ENCODE data around the gene AKAP12. TPM values are rescaled to one million over a fixed set of nuclear protein-coding genes. Genes with fewer than 3 reads are reported as not detected.

The AKAP12 gene
- total and polyA plus RNA-seq, 2 experiments from 2014 or later = 66.5 to 84.9 TPM

DNA sequence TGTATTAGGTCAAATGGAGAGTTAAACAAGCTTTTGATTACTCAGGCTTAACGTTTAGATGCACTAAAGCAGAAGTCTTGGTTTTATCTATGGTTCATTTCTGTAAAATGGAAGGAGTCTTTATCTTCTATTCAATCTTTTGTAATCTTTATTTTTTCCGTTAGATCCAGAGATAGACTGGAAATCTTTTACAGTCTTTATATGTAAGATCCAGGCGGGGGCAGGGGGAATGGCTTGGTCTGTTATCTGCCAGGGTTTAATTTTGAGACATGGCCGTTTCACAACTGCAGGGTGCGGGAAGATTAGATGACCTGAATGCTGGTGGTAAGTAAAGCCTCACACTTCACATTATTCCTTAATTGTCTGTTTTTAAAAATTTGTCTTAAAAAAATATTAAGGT lies 3.7 kb downstream of the AKAP12 start:
- H3K36me3 ChIP-seq = no peaks in the 10 kb centered on the region
- H3K9me3 ChIP-seq (ENCODE audit: low read depth) = no peaks in the 10 kb centered on the region
- peaks cover 16% of the 10 kb centered on the region for H3K4me1 ChIP-seq (ENCODE audit: low read depth)
- no peak for DNase-seq (ENCODE audit: low read depth in 1 of 2, low spot score in 1 of 2)
- no peaks in the 10 kb centered on the region for H3K27me3 ChIP-seq
- no peak overlapping the region for H3K4me3 ChIP-seq
- no peak overlapping the region for H3K27ac ChIP-seq
- TF ChIP-seq, protein P1, sequence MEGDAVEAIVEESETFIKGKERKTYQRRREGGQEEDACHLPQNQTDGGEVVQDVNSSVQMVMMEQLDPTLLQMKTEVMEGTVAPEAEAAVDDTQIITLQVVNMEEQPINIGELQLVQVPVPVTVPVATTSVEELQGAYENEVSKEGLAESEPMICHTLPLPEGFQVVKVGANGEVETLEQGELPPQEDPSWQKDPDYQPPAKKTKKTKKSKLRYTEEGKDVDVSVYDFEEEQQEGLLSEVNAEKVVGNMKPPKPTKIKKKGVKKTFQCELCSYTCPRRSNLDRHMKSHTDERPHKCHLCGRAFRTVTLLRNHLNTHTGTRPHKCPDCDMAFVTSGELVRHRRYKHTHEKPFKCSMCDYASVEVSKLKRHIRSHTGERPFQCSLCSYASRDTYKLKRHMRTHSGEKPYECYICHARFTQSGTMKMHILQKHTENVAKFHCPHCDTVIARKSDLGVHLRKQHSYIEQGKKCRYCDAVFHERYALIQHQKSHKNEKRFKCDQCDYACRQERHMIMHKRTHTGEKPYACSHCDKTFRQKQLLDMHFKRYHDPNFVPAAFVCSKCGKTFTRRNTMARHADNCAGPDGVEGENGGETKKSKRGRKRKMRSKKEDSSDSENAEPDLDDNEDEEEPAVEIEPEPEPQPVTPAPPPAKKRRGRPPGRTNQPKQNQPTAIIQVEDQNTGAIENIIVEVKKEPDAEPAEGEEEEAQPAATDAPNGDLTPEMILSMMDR (IDR thresholded peaks at IDR 0.05; ENCODE audit: low read depth, low read length) = no peak

DNA sequence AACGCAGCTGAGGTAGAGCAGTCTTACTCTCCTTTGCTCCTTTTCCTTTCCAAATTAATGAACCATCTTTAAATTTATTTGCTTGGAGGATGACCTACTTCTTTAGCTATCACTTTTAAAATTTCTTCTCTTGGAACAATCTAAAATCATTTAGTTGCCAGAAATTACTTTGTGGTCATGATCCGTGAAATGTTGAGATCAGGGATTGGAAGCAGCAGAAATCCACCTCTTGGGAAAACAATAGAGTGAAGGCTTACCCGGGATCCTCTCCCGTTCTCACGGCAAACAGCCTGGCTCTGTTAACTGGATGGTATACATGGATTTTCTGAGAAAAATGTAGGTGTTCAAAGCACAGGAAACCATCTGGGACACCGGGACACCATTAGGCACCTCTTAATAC lies 7.7 kb downstream of the AKAP12 start:
- no peaks in the 10 kb centered on the region for H3K27me3 ChIP-seq
- TF ChIP-seq, protein P1 (IDR thresholded peaks at IDR 0.05; ENCODE audit: low read depth, low read length) = no peak
- H3K36me3 ChIP-seq = no peaks in the 10 kb centered on the region
- H3K9me3 ChIP-seq (ENCODE audit: low read depth) = no peaks in the 10 kb centered on the region
- H3K4me3 ChIP-seq = no peak overlapping the region
- H3K4me1 ChIP-seq (ENCODE audit: low read depth) = peaks cover 9% of the 10 kb centered on the region
- H3K27ac ChIP-seq = no peak overlapping the region
- DNase-seq (ENCODE audit: low read depth in 1 of 2, low spot score in 1 of 2) = no peak

DNA sequence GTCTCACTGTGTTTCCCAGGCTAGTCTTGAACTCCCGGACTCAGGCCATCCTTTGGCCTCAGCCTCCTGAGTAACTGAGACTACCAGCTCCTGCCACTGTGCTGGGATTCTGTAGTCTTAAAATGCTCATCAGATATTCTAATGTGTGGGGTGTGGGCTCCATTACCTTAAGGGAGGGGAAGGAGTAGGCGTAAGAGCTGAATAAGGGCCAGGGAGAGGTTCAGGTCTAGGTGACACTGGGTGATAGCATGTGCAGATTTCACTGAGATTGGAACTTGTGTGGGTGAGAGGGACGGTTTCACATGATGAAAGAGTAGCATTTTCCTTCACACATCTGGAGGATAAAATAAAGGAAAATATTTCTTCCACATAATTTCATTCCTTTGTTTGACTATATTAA lies 8.5 kb downstream of the AKAP12 start:
- Histone ChIP-seq H3K4me1 (ENCODE audit: low read depth) (peaks cover 6% of the 10 kb centered on the region), H3K9me3 (ENCODE audit: low read depth) (no peaks in the 10 kb centered on the region), H3K27ac (no peak overlapping the region), H3K36me3 (no peaks in the 10 kb centered on the region), H3K4me3 (no peak overlapping the region), H3K27me3 (no peaks in the 10 kb centered on the region)
- no peak for DNase-seq (ENCODE audit: low read depth in 1 of 2, low spot score in 1 of 2)
- TF ChIP-seq, protein P1 (IDR thresholded peaks at IDR 0.05; ENCODE audit: low read depth, low read length) = no peak

DNA sequence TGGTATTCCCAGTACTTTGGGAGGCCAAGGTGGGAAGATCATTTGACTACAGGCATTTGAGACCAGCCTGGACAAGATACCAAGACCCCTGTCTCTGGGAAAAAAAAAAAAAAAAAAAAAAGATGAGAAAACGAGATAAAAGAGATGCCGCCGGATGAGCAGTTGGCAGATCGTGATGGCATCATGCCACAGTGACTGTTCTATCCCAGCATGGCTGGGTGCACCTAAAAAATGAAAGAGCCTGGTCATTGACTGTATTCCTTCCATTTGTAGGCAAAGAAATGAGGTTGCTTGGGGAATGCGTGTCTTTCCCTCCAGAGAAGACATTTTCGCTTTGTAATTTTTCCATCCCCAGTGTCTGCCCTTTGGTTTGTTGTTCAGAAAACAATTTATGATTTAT lies 12.9 kb downstream of the AKAP12 start:
- DNase-seq (ENCODE audit: low read depth in 1 of 2, low spot score in 1 of 2) = no peak
- Histone ChIP-seq H3K4me3 (no peak overlapping the region), H3K4me1 (ENCODE audit: low read depth) (peaks cover 18% of the 10 kb centered on the region), H3K27me3 (no peaks in the 10 kb centered on the region), H3K9me3 (ENCODE audit: low read depth) (no peaks in the 10 kb centered on the region), H3K36me3 (no peaks in the 10 kb centered on the region), H3K27ac (no peak overlapping the region)
- TF ChIP-seq, protein P1 (IDR thresholded peaks at IDR 0.05; ENCODE audit: low read depth, low read length) = no peak

DNA sequence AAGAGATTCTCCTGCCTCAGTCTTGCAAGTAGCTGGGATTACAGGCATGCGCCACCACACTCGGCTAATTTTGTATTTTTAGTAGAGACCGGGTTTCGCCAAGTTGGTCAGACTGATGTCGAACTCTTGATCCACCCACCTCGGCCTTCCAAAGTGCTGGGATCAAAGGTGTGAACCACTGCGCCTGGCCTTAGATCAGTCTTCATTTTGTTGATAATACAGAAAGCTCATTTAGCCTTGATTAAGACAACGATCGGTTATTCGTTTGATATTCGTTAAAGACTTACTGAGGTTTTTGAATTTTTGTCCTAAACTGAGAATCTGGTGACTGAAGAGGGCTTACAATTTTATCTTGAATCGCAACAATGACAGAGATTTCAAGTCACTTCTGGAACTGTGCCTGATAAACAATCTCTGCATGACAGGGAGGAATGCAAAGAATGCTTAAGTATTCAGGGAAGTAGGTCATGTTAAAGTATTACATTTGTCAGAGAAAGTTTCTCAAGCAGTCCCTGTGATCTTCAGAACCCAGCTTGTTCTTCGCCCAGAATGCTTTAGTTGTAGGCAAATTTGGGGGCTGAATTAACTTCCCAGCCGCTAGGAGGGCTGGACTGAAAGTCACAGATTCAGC lies 14.8 kb downstream of the AKAP12 start:
- no peak overlapping the region for H3K4me3 ChIP-seq
- H3K27ac ChIP-seq = peak overlapping the region; percentile 95
- H3K9me3 ChIP-seq (ENCODE audit: low read depth) = no peaks in the 10 kb centered on the region
- DNase-seq (ENCODE audit: low read depth in 1 of 2, low spot score in 1 of 2) = peak; percentile 54 to 75
- no peaks in the 10 kb centered on the region for H3K27me3 ChIP-seq
- H3K4me1 ChIP-seq (ENCODE audit: low read depth) = peaks cover 26% of the 10 kb centered on the region
- TF ChIP-seq, protein P1 (IDR thresholded peaks at IDR 0.05; ENCODE audit: low read depth, low read length) = peak; percentile 3
- H3K36me3 ChIP-seq = no peaks in the 10 kb centered on the region

Measured in cardiac muscle cell (in vitro differentiated cells and primary cell).